ENCODE measurements around the gene PIP5KL1.

Gene PIP5KL1

DNA sequence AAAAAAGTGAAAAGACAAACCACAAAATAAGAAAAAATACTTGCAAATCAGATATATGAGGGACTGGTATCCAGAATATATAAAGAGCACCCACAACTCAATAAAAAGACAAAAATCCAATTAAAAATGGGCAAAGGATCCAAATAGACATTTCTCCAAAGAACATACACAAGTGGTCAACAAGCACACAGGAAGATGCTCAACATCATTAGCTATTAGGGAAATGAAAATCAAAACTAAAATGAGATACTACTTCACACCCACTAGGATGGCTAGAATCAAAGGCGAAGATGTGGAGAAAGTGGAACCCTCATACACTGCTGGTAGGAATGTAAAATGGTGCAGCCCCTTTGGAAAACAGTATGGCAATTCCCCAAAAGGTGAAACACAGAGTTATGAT, 28.2 kb upstream of the PIP5KL1 start:
- ChIA-PET CTCF (no interaction called here), POLR2A (ENCODE audit: low non-redundant PET) (no interaction called here)
- no peak overlapping the region for H3K27ac ChIP-seq
- TF ChIP-seq, protein P1, sequence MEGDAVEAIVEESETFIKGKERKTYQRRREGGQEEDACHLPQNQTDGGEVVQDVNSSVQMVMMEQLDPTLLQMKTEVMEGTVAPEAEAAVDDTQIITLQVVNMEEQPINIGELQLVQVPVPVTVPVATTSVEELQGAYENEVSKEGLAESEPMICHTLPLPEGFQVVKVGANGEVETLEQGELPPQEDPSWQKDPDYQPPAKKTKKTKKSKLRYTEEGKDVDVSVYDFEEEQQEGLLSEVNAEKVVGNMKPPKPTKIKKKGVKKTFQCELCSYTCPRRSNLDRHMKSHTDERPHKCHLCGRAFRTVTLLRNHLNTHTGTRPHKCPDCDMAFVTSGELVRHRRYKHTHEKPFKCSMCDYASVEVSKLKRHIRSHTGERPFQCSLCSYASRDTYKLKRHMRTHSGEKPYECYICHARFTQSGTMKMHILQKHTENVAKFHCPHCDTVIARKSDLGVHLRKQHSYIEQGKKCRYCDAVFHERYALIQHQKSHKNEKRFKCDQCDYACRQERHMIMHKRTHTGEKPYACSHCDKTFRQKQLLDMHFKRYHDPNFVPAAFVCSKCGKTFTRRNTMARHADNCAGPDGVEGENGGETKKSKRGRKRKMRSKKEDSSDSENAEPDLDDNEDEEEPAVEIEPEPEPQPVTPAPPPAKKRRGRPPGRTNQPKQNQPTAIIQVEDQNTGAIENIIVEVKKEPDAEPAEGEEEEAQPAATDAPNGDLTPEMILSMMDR (conservative IDR thresholded peaks at IDR 0.05; ENCODE audit: low read depth), result no peak
- no peak for DNase-seq (ENCODE audit: low spot score)

DNA sequence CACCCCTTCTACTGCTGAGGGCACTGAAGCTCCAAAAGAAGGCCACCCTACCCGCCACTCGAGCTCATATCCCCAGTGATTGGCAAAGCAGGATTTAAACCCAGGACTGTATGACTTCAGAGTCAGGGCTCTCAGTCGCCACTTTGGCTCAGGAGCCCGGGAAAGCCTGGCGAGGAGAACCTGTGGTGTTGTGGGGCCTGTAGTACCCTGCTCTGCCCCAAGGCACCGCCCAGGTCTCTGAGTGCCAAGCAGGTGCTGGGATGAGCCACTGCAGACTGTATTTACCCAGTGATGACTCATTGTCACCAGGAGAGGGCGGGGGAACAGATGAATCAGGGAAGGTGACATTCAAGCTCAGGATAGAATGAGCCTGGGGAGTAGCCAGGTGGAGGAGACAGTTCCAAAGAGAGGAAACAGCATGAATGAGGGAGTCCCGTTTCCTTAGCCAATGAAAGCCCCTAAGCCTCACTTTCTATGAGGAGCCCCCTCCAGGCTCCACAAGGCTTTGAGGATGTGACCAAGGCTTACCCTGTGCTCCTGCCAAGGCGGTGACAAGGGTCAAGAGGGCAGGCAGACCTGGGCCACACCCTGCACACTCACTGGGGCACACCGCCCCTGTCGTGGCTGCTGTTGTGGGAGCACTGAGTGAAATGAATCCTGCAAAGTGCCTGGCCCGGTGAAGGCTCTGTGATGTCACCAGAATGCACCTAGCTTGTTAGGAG, 24.9 kb upstream of the PIP5KL1 start:
- TF ChIP-seq, protein P1 (conservative IDR thresholded peaks at IDR 0.05; ENCODE audit: low read depth), result no peak; the same call in 1 of the 2 replicates
- CTCF ChIA-PET, result interaction anchor here (0.6 to 4.4 kb wide), 9 partner anchors 12 to 1444 kb away, joined by 3 to 43 read pairs (median 4); no protein-coding TSS in a partner anchor
- POLR2A ChIA-PET (ENCODE audit: low non-redundant PET), result no interaction called here
- peak overlapping the region; percentile 88 for H3K27ac ChIP-seq
- peak; percentile 94 for DNase-seq (ENCODE audit: low spot score)

DNA sequence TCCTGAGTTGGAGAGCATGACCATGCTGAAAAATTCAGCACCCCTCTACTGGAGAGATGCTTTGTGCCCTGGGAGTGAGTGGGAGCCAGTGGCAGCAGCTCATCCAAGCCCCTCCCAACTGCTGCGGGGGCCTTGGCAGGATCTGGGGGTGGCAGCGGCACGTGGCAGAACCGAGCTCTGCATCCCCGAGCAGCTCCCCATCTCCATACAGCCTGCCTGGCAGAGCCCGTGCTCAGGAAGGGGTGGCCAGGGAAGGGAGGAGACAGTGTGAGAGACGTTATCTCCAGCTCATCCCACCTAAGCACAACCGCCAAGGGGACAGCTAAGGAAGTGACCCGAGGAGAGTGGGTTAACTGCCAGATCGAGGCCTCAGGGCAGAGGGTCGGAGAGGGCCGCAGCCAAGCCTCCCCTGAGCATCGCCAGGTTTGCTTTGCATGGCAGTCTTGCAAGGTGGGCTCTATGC, 24.3 kb upstream of the PIP5KL1 start:
- H3K27ac ChIP-seq, result peak overlapping the region; percentile 88
- CTCF ChIA-PET, result interaction anchor here (0.6 to 4.4 kb wide), 9 partner anchors 8 to 1445 kb away, joined by 3 to 43 read pairs (median 3); no protein-coding TSS in a partner anchor

DNA sequence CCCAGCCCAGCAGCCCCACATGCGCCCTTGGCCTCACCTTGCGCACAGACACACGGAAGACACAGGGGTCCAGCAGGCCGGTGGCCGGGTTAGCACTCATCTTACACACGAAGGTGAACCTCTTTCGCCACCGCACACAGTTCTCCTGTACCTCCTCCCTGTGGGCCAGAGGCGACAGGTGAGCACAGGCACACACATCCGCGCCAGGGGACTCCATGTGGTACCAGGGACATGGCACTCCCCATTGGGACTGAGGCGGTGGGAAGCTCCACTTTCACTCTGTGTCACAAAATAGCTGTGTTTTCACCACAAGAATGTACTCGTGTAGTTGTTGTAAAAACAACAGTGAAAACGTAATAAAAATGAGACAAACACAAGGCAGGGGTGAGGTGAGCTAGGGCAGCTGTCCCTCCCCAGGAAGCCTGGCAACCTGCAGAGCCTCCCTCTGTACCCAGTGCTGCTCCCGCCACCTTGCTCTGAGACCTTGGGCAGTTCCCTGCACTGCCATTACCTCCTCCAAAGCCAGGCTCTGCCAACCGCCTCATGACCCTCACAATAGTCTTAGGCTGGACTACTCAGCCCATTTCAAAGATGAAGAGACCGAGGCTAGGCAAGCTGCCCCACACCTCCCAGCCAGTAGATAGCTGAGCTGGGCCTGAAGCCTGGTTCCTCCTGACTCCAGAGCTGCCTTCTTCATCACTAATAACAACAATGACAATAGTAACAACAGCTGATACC, 23.4 kb upstream of the PIP5KL1 start:
- peak overlapping the region; percentile 88 for H3K27ac ChIP-seq
- TF ChIP-seq, protein P1 (conservative IDR thresholded peaks at IDR 0.05; ENCODE audit: low read depth), result no peak
- no peak for DNase-seq (ENCODE audit: low spot score)
- ChIA-PET CTCF (interaction anchor here (0.5 to 4.4 kb wide), 7 partner anchors 9 to 377 kb away, joined by 3 to 43 read pairs (median 4); no protein-coding TSS in a partner anchor), POLR2A (ENCODE audit: low non-redundant PET) (no interaction called here)

More for the DNA sequence above, 24.3 kb upstream of the PIP5KL1 start:
- no peak for DNase-seq (ENCODE audit: low spot score)
- POLR2A ChIA-PET (ENCODE audit: low non-redundant PET), result no interaction called here
- TF ChIP-seq, protein P1 (conservative IDR thresholded peaks at IDR 0.05; ENCODE audit: low read depth), result no peak

DNA sequence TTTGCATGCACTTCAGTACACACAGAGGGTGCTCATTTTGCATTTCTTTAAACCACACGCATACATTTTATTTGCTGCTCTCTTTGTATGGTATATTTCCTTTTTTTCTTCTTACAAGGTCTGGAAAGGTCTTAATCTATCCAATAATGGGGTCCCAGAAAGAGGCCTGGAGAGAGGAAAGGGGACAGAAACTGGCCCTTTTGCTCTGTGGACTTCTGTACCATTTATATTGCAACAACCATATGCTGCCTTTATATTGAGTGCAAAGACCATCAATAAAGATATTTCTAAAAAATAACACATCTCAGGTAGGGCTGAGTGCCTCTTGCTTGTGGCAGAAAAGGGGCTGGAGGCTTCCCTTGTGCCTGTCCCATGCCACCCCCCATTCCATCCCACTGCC, 22.6 kb upstream of the PIP5KL1 start:
- peak overlapping the region; percentile 88; the same call in 1 of the 2 replicates for H3K27ac ChIP-seq
- ChIA-PET POLR2A (ENCODE audit: low non-redundant PET) (no interaction called here), CTCF (interaction anchor here (1.1 to 4.4 kb wide), 4 partner anchors 9 to 82 kb away, joined by 4 to 43 read pairs (median 18); no protein-coding TSS in a partner anchor)
- no peak for DNase-seq (ENCODE audit: low spot score)
- TF ChIP-seq, protein P1 (conservative IDR thresholded peaks at IDR 0.05; ENCODE audit: low read depth), result no peak

DNA sequence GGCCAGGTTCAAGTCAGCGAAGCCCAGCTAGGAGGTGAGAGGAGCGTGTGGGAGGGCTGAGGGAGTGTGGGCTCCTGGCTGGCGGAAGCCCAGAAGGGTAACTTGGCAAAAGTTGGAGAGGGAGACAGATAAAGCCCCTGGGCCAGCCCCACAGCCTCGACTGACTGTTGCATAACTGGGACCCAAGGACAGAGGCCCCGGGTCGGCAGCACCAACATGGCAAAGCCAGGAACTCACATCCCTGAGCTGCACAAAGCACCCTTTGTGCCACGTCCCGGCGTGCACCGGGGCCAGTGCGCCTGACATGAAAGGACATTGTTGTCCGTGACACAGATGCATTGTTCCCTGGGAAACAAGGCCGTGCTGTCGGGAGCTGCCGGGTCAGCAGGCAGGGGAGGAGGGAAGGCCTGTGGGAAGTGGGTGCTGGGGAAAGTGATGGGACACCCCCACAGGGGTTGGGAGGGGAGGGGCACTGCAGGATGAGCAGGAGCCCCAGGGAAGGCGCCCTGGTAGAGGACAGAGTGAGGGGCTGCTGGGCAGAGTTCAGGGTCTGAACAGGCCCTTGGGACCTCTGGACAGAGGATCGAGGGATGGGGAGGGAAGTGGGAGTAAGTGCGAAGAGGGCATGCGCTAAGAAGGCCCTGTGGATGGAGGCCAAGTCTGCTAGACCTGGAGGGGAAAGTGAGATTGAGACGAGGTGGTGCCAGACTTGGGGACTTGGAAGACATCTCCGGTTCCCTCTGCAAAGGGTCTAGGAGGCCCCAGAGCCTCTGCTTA, 20.1 kb upstream of the PIP5KL1 start:
- peak overlapping the region; percentile 40; the same call in 1 of the 2 replicates for H3K27ac ChIP-seq
- no peak for DNase-seq (ENCODE audit: low spot score)
- TF ChIP-seq, protein P1 (conservative IDR thresholded peaks at IDR 0.05; ENCODE audit: low read depth), result no peak
- ChIA-PET CTCF (no interaction called here), POLR2A (ENCODE audit: low non-redundant PET) (no interaction called here)
